ENCODE measurements around the gene C11orf65.

- TF ChIP-seq POLR2AphosphoS5 (IDR thresholded peaks at IDR 0.05) (no peak), CTCF (IDR thresholded peaks at IDR 0.05) (no peak)
Measured at GRCh38 chr11:108453207-108453835, 14.0 kb downstream of the C11orf65 start.

All from prostate gland (tissue), 2 donors.